Vagina (tissue), 2 donors: Measurements from ENCODE around the gene TMC7.

Source experiments
- POLR2AphosphoS5 ChIP-seq, 2 donors: sonication (generic); formaldehyde crosslinking; IDR thresholded peaks; one replicate each; pipeline ENCODE4 v1.9.0; 2017; ENCODE audit warnings: antibody characterized with exemption in 2 of 2, mild to moderate bottlenecking in 2 of 2, low read depth in 1 of 2; ENCODE audit not compliant: insufficient read depth in 1 of 2
- TF ChIP-seq, protein P1 (sequence below), 3 experiments: fragments of 450-650 bp in 2 of 3; fragments of 200-600 bp in 1 of 3; sonication (generic) in 1 of 3; IDR thresholded peaks; one replicate each; pipeline ENCODE4 v1.5.1; 2017 to 2019; ENCODE audit warnings: antibody characterized with exemption in 3 of 3, mild to moderate bottlenecking in 2 of 3, moderate library complexity in 2 of 3

DNA sequence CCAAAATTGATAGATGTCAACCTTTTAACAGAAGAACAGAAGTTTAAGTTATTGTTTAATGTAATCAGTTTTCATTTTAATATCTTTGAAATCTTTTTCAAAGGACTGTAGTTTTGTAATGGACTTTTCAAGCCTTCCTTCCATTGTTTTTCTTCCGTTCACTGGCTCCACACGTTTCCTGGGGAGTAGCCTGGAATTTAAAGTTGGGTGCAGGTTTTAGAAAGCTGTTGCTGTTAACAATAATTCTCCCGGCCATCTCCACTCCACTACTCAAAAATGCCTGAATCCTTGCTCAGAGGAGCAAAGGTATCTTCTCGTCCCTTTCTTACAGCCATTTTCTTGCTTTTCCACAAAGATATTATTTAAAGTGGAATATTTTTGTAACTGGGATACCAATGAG lies 79.0 kb downstream of the TMC7 start:
- TF ChIP-seq, protein P1, sequence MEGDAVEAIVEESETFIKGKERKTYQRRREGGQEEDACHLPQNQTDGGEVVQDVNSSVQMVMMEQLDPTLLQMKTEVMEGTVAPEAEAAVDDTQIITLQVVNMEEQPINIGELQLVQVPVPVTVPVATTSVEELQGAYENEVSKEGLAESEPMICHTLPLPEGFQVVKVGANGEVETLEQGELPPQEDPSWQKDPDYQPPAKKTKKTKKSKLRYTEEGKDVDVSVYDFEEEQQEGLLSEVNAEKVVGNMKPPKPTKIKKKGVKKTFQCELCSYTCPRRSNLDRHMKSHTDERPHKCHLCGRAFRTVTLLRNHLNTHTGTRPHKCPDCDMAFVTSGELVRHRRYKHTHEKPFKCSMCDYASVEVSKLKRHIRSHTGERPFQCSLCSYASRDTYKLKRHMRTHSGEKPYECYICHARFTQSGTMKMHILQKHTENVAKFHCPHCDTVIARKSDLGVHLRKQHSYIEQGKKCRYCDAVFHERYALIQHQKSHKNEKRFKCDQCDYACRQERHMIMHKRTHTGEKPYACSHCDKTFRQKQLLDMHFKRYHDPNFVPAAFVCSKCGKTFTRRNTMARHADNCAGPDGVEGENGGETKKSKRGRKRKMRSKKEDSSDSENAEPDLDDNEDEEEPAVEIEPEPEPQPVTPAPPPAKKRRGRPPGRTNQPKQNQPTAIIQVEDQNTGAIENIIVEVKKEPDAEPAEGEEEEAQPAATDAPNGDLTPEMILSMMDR (IDR thresholded peaks at IDR 0.05): no peak
- TF ChIP-seq POLR2AphosphoS5 (IDR thresholded peaks at IDR 0.05; ENCODE audit: insufficient read depth in 1 of 2, low read depth in 1 of 2): no peak
